Bone marrow (tissue), 2 donors: ENCODE measurements around the gene KLK13.
A peak's percentile ranks its signal among the peaks of the same experiment; 100 is the strongest.

Experiments used
- DNase-seq, 2 donors: peaks; one replicate each; lab custom pipeline; 2025; lab: John Stamatoyannopoulos, UW

Gene KLK13

DNA sequence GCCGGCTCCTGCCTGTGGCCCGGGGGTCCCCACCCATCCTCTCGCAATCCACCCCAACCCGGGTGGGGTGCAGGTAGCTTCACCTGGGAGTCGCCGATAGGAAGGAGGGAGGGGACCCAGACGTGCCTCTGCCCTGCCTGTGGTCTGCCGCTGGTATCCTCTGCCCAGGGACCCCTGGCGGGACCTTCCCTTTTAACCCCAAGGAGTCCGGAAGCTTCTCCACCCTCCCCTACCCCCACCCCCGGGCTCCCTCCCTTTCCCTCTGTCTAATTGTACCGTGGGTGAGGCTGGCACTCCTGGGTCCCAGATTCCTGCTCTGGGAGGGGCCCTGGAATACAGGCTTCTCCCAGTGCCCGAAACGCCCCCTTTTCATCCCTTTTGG, 45.4 kb downstream of the KLK13 start, which contains the start of gene KLK10:
KLK10 (minus strand) TSS at position 166 of the 382 bp plus-strand sequence. CDS start 579 bp downstream, outside the sequence.
- DNase-seq: no peak

DNA sequence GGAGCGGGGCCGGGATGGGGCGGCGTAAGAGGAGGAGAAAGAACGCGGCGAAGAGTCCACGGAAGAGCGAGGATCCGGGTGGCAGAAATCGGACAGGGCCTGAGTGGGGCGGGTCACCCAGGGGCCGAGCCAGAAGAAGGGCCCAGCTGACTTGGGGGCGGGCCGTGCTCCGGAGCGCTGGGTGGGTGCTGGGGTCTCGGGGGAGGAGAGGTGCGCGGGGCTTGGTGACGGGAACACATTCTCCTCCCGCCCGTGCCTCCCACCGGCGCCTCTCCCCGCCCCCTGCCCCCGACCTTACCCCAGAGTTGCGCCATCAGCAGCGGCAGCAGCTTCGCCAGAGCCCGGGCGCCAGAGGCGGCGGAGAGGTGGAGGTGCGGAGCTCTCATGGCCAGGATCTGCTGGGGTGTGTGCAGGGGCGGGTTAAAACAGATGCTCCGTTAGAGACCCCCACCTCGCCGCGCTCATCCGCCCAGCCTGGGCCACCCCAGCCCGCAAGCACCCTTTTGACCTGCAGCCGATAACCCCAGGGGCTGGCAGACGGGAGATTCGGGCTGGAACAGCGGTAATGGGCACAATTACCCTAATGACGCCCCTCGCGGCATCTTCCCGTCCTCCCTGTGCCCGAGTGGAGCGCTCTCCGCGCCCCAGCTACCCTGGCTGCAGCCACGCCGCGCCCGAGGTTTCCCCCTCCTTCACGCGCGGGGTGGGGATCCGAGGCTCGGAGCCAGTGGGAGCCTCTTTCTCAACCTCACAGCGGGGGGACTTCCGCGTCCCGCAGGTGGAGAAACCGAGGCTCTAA, 45.9 kb downstream of the KLK13 start:
- no peak for DNase-seq

DNA sequence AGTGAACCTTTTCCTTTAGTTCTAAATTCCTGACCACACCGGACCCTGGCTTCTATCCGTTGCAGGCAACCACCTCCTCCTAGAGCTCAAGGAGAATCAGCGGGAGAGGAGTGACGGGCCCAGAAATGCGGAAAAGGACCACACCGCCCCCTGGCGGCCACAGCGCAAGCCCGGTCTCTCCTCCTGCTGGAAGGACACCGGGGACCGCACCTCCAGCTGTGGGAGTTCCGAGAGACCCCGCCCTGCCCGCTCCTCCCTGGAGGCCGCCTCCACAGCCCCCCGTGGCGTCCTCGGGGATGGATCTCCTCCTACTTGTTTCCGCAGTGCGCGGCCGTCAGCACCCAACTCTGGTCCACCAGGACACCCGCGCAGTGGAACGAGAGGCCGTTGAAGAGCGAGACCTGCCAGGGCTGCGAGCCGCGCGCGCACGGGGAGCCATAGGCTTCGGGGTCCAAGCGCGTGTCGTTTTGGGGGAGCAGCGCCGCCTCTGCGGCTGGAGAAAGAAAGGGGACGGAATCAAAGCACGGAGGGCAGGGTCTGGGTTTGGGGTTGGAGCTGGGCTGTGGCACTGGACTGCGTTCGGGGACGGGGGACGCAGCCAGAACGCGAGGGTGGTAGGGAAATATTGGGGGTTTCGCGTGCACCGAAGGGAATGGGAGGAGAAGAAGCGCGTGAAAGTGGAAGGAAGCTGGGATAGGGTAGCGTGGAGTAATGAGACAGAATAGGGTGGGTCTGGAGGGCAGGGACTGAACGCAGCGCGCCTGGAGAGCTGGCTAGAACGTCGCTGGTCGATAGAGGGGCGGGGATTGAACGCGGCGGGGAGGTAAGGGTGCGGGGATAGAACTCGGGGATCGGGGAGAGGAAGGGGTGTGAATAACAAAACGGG, 47.9 kb downstream of the KLK13 start:
- DNase-seq: peak in 1 of 2 donors; percentile 29

DNA sequence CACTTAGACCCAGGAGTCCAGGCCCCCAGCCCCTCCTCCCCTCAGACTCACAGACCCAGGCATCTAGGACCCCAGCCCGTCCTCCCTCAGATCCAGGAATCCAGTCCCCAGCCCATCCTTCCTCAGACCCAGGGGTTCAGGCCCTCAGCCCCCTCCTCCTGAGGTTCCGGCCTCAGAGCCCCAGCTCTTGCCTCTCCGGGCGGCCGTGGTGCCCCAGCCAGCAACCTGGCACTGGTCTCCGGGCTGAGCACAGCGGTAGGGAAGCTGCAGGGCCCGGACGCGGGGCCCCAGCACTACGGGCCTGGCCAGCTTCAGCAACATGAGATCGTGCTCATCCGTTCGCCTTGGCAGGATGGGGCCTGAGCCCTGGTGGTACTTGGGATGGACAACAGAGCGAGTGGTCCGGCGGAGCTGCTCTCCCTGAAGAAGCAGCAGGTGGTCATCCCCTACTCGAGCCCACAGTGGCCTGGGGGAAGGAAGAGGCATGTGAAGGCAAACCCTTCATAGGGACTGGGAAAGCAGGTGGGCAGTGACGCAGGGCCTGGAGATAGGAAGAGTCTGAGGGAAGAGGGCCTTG, 49.1 kb downstream of the KLK13 start:
- no peak for DNase-seq

DNA sequence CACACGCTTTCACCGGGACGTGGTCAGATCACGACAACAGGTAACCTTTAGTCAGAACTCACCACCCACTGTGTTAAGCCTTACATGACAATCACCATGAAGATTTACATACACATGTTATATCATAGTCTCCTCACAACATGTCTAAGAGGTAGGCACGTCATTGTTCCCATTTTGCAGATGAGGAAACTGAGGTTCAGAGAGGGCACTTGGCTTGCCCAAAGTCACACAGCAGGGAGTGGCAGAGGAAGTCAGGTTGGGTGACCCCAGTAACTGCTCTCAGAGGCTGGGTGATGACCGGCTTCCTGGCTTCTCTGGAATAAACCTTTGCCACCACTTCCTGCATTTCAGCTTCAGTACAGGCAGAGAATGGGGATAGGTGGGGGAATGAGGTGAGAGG, 50.6 kb downstream of the KLK13 start:
- DNase-seq: no peak

DNA sequence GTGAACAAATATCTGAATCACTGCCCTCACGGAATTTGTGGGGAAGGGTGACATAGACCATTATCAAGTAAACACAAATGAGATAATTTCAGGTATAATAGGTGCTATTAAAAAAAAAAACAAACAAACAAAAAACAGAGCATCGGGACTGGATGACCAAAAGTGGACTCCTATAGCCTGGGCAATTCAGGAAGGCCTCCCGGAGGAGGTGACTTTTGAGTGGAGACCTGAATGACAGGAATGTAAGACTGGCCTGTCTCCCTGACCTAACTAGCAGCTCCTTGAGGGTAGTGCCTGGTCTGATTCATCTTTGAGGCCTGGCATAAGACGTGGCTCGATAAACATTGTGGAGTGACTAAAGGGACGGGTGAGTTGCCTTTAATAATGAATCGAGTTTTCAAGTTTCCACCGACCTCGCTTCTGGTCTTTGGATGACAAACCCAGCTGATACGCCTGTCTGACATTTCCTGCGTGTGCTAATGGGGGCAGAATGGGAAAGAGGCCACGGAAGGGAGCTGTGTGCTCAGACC, 52.2 kb downstream of the KLK13 start:
- no peak for DNase-seq

DNA sequence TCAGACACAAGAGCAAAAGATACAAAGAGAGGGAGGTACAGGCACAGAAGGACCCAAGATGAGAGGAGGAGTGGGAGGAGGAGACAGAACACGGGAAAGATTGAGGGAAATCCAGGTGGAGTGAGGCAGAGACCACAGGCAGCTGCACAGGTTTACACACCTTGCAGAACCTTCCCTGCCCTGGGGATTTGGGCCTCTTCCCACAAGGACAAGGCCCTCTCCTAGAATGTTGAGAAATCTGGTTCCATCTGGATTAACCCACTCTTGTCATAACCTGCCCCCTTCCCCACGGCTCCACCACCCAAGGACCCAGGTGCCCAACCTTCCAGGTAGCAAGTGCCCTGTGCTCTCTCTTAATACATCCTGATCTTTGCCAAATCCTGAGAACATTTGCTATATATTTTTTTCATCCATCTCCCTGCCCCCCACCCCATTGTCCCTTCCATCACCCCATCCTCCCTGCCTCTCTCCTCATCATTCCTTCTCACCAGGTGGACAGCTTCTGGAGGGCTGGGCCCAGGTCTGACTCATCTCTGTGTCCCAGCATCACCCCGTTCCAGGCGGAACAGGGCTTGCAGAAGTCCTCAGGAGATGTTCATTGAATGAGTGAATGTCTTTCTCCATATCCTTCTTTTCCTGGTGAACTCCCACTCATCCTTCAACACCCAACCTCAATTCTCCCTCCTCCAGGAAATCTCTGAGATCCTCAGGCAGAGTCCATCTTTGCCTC, 54.7 kb downstream of the KLK13 start:
- no peak for DNase-seq

DNA sequence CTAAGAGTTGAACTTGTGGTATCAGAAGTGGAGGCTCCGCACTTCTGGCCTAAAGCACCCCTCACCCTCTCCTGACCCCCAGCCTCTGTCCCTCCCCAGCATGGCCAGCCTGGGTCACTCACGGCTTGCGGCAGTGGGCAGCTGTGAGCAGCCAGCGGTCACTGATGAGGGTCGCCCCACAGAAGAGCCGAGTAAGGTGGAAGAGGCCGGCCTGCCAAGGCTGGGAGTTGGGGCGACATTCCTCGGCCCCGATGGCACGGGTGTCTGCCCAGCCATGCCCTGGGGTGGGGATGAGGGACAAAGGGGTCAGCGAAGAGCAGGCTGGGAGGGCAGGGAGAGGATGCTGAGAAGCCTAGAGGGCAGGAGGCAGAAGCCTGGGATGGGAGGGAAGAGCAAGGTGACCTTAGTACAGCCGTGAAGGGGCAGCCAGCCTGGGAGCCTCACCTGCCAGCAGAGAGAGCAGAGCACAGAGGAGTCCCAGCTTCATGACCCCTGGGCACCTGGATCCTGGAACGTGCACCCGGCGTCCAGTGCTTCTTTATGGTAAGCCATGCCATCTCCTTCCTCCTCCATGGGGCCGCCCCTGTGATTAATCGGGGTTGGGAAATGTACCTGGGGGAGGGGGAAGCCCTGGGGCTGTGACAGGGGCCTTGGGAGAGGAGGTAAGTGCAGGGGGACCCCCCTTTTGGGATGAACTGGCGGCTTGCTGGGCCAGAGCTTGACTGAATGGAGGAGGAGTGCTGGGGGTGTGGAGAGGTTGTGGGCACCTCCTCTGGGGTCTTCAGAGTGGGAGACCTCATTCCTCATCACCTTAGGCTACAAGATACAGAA, 55.6 kb downstream of the KLK13 start:
- no peak for DNase-seq

DNA sequence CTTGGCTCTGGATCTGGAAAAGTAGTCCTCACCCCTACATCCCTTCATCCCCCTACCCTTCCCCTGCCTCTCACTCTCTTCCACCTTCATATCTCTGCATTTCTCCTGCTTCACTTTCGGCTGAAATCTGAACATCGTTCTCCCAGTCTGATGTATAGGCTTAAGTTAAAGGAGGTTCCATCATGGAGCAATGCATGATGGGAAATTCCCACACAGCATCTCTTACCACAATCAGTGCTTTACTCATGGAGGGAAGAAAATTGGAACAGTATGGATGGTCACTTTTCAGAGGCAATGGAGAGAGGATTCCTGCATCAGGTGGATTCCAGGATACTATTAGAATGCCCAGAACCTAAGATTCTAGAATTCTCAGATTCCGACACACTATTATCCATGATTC, 57.4 kb downstream of the KLK13 start:
- no peak for DNase-seq

DNA sequence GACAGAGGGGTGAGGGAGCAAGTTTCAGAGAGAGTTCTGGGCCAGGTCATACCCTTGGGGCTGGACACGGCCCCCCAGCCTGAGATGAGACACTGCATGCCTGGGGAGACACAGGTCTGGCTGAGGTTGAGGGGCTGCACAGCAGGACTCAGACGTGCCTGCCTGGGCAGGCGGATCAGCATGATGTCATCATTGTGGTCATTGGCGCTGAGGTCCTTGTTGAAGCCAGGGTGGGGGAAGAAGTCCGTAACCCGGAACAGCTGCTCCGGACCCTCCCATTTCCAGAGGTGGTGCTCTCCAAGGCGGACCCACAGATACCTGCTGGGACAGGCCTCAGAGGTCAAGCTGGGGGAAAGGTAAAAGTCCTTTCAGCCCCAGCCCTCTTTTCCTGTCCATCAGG, 58.5 kb downstream of the KLK13 start:
- DNase-seq: no peak
